Prostate gland (tissue), 2 donors: Measurements from ENCODE around the gene FAHD2A. TPM values are rescaled to one million over a fixed set of nuclear protein-coding genes. Genes with fewer than 3 reads are reported as not detected.
"Not testable (repeated sequence)": the region's sequence is repeated elsewhere in the genome, so short reads cannot be mapped to it uniquely, and the experiment has no call there.

Experiments used
- DNase-seq: peaks from one replicate; pipeline ENCODE4 v3.0.0-alpha.2; 2019; ENCODE audit warnings: low spot score
- H3K27ac ChIP-seq, 2 donors: fragments of 200-600 bp; sonication (generic); 2 replicates each; pipeline ENCODE4 v1.5.1; 2017 to 2019
- H3K27me3 ChIP-seq: fragments of 200-600 bp; sonication (generic); replicated peaks from 2 replicates; pipeline ENCODE4 v1.5.1; 2019; ENCODE audit not compliant: insufficient read depth
- H3K36me3 ChIP-seq, 2 donors: fragments of 200-600 bp; sonication (generic); 1 replicate in 1 of 2; 2 replicates in 1 of 2; pipeline versions ENCODE4 v1.5.1 to v1.8.1; 2017 to 2019
- H3K4me1 ChIP-seq: fragments of 200-600 bp; sonication (generic); replicated peaks from 2 replicates; pipeline ENCODE4 v1.5.1; 2019
- H3K4me3 ChIP-seq, 2 donors: fragments of 200-600 bp; sonication (generic); 2 replicates each; pipeline ENCODE4 v1.5.1; 2017 to 2019
- H3K9me3 ChIP-seq: fragments of 200-600 bp; sonication (generic); 2 replicates; pipeline ENCODE4 v1.5.1; 2017
- WGBS: methylation state at CpG from one replicate; pipeline ENCODE4 v1.1.5; 2018; 5-methylcytosine and 5-hydroxymethylcytosine counted together
- intact Hi-C: fragments of 100-400 bp; cut with DNase I; formaldehyde crosslinking; loops from one replicate; pipeline ENCODE4 v1.14.2; 2022
- small RNA-seq, 2 donors: library from RNA; depleted of rRNA; stranded (forward); fragments of <200 nt; gene quantifications; one replicate each; pipeline ENCODE3, GENCODE V24; 2016
- total RNA-seq, 2 donors: library from RNA; depleted of rRNA; stranded (reverse); fragments of >200 nt; gene quantifications; one replicate each; pipeline ENCODE4 v1.1.0, GENCODE V29; 2016

The FAHD2A gene
- total RNA-seq, 2 donors from 2014 or later: 15.3 to 27.9 TPM

DNA sequence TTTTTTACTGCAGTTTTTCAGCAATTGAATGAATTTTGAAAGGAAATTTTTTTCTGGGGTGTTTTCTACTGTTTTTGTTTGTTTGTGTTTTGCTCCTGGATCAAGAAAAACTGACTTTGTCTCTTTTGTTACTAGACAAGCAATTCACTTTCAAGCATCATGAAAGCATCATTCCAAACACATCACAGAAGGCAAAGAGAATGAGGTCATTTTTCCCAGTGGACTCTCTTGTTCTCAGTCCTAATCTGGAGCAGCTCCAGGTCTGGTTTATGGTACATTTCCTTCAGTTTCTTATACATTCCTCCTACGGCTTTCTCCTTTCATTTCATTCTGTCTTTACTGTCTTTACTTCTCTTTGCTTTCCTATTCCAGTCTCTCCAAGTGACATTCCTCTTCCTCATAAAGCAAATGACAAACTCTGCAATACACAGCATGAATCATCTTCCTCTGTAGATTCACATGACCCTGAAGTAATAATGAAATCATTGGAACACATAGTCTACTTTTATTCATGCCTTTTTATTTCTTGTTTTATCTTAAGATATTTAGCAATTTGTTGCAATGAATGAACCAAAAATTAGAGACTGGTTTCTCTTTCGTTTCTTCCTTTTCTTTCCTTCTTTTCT lies 40.1 kb downstream of the FAHD2A start:
- H3K4me3 ChIP-seq, H3K9me3 ChIP-seq, H3K27me3 ChIP-seq, intact Hi-C loops, H3K36me3 ChIP-seq, H3K4me1 ChIP-seq, H3K27ac ChIP-seq, DNase-seq: not testable (repeated sequence)
- no CpG with 5 or more reads among the region's 2 CpGs for WGBS

DNA sequence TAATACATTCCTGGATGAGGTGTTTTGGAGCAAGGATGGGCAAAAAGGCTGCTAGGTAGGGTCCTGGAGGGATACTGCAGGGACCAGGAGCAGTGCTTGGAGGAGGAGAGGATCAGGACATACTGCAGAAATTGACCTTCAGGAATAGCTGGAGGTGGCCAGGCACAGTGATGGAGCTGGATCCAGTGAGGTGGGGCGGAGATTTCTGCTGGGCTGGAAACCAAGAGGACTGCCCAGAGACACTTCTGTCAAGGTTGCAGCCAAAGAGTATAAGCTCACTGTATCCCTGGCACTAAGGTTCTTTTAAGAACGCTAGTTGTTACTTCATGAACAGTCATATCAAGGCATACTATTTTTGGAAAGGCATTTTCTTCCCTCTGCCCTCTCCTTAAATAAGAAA lies 42.8 kb downstream of the FAHD2A start:
- DNase-seq, intact Hi-C loops, H3K36me3 ChIP-seq, H3K4me3 ChIP-seq, H3K27ac ChIP-seq, H3K4me1 ChIP-seq, H3K9me3 ChIP-seq, H3K27me3 ChIP-seq: not testable (repeated sequence)
- no CpG with 5 or more reads among the region's 2 CpGs for WGBS

DNA sequence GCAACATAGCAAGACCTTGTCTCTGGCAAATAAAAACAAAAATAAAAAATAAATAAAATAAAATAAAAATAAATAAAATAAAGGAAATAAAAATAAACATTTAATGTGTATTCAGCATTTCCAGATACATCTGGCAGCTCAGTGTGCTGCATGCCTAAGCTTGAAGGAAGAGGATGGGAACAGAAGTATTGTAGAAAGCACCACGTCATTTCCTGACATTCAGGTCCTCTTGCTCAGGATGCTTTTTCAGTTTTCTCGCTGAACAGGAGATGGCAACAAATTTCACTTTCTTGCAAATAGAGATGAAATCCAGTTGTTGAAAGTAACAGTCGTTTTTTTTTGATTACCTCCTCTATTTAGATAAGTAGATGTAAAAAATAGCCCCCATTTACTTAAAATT lies 60.8 kb downstream of the FAHD2A start:
- H3K27ac ChIP-seq, H3K4me1 ChIP-seq, H3K36me3 ChIP-seq, H3K27me3 ChIP-seq, DNase-seq, H3K9me3 ChIP-seq, intact Hi-C loops, H3K4me3 ChIP-seq: not testable (repeated sequence)
- no CpG with 5 or more reads among the region's 3 CpGs for WGBS

Small RNAs within 50 kb of the gene (small RNA-seq; reads per million reads assigned to genes)
- gene AC133104.2: 0 reads per million in 2 donors

Other genes starting within 250 kb of the FAHD2A start
- 10 to 100 TPM; 19.1 TPM for gene ZNF514, start 242.9 kb upstream of the FAHD2A start, total RNA-seq
- gene ZNF2, start 236.9 kb upstream of the FAHD2A start, total RNA-seq: 1 to 10 TPM; 6.2 to 7.1 TPM
- 1 to 10 TPM; 4.6 to 4.8 TPM for gene ZNF892, start 195.2 kb upstream of the FAHD2A start, total RNA-seq
- gene PROM2, start 128.3 kb upstream of the FAHD2A start, total RNA-seq: 10 to 100 TPM; 43.4 to 80.1 TPM
- 10 to 100 TPM in 1 of 2 donors, 1 to 10 TPM in 1; 5.1 to 63.8 TPM for gene KCNIP3, start 105.4 kb upstream of the FAHD2A start, total RNA-seq
- gene TRIM43B, start 82.0 kb downstream of the FAHD2A start, total RNA-seq: under 1 TPM in 1 of 2 donors, not detected in 1; 0.62 TPM
- 1 to 10 TPM in 1 of 2 donors, not detected in 1; 2.4 TPM for gene TRIM43, start 189.3 kb downstream of the FAHD2A start, total RNA-seq